NCI-H2171 treated with DMSO at 0.1 percent for 48 hours (cell line): ENCODE results near the gene RPL37.

Experiments
- DNase-seq: peaks from one replicate; lab custom pipeline; 2025; lab: John Stamatoyannopoulos, UW

RPL37 gene

GRCh38 chr5:40833712-40834229 lies 1.3 kb downstream of the RPL37 start:
- no peak for DNase-seq

- DNase-seq = no peak
Measured at GRCh38 chr5:40832345-40832744, 2.7 kb downstream of the RPL37 start.

GRCh38 chr5:40831346-40832210 lies 3.4 kb downstream of the RPL37 start:
- DNase-seq = no peak

GRCh38 chr5:40829748-40830533 lies 5.1 kb downstream of the RPL37 start:
- no peak for DNase-seq

- DNase-seq = no peak
Measured at GRCh38 chr5:40828690-40829661, 6.0 kb downstream of the RPL37 start.

- DNase-seq = no peak
Measured at GRCh38 chr5:40828021-40828631, 6.9 kb downstream of the RPL37 start.

GRCh38 chr5:40827188-40827977 lies 7.6 kb downstream of the RPL37 start:
- DNase-seq = no peak

GRCh38 chr5:40826489-40827187 lies 8.4 kb downstream of the RPL37 start:
- DNase-seq = no peak

- peak; percentile 16 for DNase-seq
Measured at GRCh38 chr5:40825461-40826043, 9.5 kb downstream of the RPL37 start.

GRCh38 chr5:40823459-40823858 lies 11.6 kb downstream of the RPL37 start:
- DNase-seq = no peak

- DNase-seq = no peak
Measured at GRCh38 chr5:40813698-40814281, 21.2 kb downstream of the RPL37 start.

GRCh38 chr5:40812125-40812524 lies 22.9 kb downstream of the RPL37 start:
- DNase-seq = no peak

GRCh38 chr5:40801771-40802562 lies 33.1 kb downstream of the RPL37 start:
- DNase-seq = no peak

GRCh38 chr5:40799258-40799657 lies 35.8 kb downstream of the RPL37 start:
- no peak for DNase-seq

GRCh38 chr5:40798801-40799210 lies 36.2 kb downstream of the RPL37 start:
- no peak for DNase-seq

GRCh38 chr5:40798012-40798800 lies 36.8 kb downstream of the RPL37 start, which contains the start of gene PRKAA1:
Gene PRKAA1, minus strand, starts transcription at chr5:40798374. Its CDS starts 185 bp downstream, at chr5:40798189.
- peak; percentile 94 for DNase-seq
